Upper lobe of right lung (tissue), 1 donor: ENCODE measurements around the gene FBXL16. TPM values are rescaled to one million over a fixed set of nuclear protein-coding genes. Genes with fewer than 3 reads are reported as not detected.

Source experiments
- ATAC-seq: fragments of 200-7000 bp; cut with Tn5 transposase; one replicate; pipeline ENCODE4 v1.9.1; 2020; ENCODE audit warnings: mild to moderate bottlenecking, moderate library complexity
- DNase-seq: peaks from one replicate; pipeline ENCODE4 v3.0.0-alpha.2; 2020
- H3K27ac ChIP-seq: fragments of 200-600 bp; one replicate; pipeline ENCODE4 v1.8.0; 2022
- H3K27me3 ChIP-seq: fragments of 200-600 bp; one replicate; pipeline ENCODE4 v1.8.0; 2022; ENCODE audit warnings: mild to moderate bottlenecking
- H3K36me3 ChIP-seq: fragments of 200-600 bp; one replicate; pipeline ENCODE4 v1.8.0; 2022
- H3K4me1 ChIP-seq: fragments of 200-600 bp; one replicate; pipeline ENCODE4 v1.8.0; 2022
- H3K4me3 ChIP-seq: fragments of 200-600 bp; one replicate; pipeline ENCODE4 v1.8.0; 2022; ENCODE audit warnings: mild to moderate bottlenecking
- H3K9me3 ChIP-seq: fragments of 200-600 bp; one replicate; pipeline ENCODE4 v1.8.0; 2022
- CTCF ChIP-seq: fragments of 200-600 bp; IDR thresholded peaks from one replicate; pipeline ENCODE4 v1.8.0; 2022; ENCODE audit warnings: antibody characterized with exemption
- intact Hi-C: fragments of 100-400 bp; cut with DNase I; formaldehyde crosslinking; loops from one replicate; pipeline ENCODE4 v1.11.0; 2022
- total RNA-seq: library from RNA; stranded (reverse); fragmentation: NEBNext Ultra II Directional; extraction: Animal tissue kit (Norgen Biotek cat#: 25700); gene quantifications from one replicate; pipeline ENCODE4 v1.2.1, GENCODE V29; 2021
- donor health status: DM: no; HTN: yes; CAD: no; lungs with severe emphysema.

FBXL16 gene
- total RNA-seq, 1 donor from 2014 or later, result 3.6 TPM

GRCh38 chr16:717450-718245, 12.0 kb upstream of the FBXL16 start:
- H3K36me3 ChIP-seq, result no peaks in the 10 kb centered on the region
- TF ChIP-seq CTCF, result no peak
- peaks cover 29% of the 10 kb centered on the region for H3K4me1 ChIP-seq
- no peak for ATAC-seq
- H3K9me3 ChIP-seq, result no peaks in the 10 kb centered on the region
- no peaks in the 10 kb centered on the region for H3K27me3 ChIP-seq
- H3K27ac ChIP-seq, result no peak overlapping the region
- intact Hi-C loops, result loop anchor here (10.0 kb wide), 1 partner anchor 67 kb away; the partner anchor contains the start of genes CHTF18 and RPUSD1
- no peak overlapping the region for H3K4me3 ChIP-seq
- DNase-seq, result no peak

GRCh38 chr16:716768-717325, 11.2 kb upstream of the FBXL16 start:
- Histone ChIP-seq H3K36me3 (no peaks in the 10 kb centered on the region), H3K9me3 (no peaks in the 10 kb centered on the region), H3K4me1 (peaks cover 26% of the 10 kb centered on the region), H3K4me3 (no peak overlapping the region), H3K27me3 (no peaks in the 10 kb centered on the region), H3K27ac (no peak overlapping the region)
- TF ChIP-seq CTCF, result no peak
- ATAC-seq (no peak), DNase-seq (no peak)
- intact Hi-C loops, result loop anchor here (10.0 kb wide), 1 partner anchor 68 kb away; the partner anchor contains the start of genes CHTF18 and RPUSD1

- intact Hi-C loops, result loop anchor here (10.0 kb wide), 1 partner anchor 69 kb away; the partner anchor contains the start of genes CHTF18 and RPUSD1
- peak overlapping the region; percentile 70 for H3K4me3 ChIP-seq
- no peaks in the 10 kb centered on the region for H3K36me3 ChIP-seq
- H3K27ac ChIP-seq, result no peak overlapping the region
- H3K27me3 ChIP-seq, result peaks cover 5% of the 10 kb centered on the region
- ATAC-seq (no peak), DNase-seq (no peak)
- H3K4me1 ChIP-seq, result peaks cover 22% of the 10 kb centered on the region
- no peaks in the 10 kb centered on the region for H3K9me3 ChIP-seq
- no peak for TF ChIP-seq CTCF
These were observed 10.6 kb upstream of the FBXL16 start for GRCh38 chr16:716200-716568.

GRCh38 chr16:715477-716199, 10.0 kb upstream of the FBXL16 start:
- ATAC-seq (peak; percentile 4), DNase-seq (peak; percentile 75)
- H3K4me1 ChIP-seq, result peaks cover 22% of the 10 kb centered on the region
- peak overlapping the region; percentile 70 for H3K4me3 ChIP-seq
- TF ChIP-seq CTCF, result no peak
- H3K27me3 ChIP-seq, result peaks cover 10% of the 10 kb centered on the region
- no peaks in the 10 kb centered on the region for H3K36me3 ChIP-seq
- intact Hi-C loops, result loop anchor here (10.0 kb wide), 1 partner anchor 69 kb away; the partner anchor contains the start of genes CHTF18 and RPUSD1
- H3K9me3 ChIP-seq, result no peaks in the 10 kb centered on the region
- H3K27ac ChIP-seq, result peak overlapping the region; percentile 36

GRCh38 chr16:714558-715476, 9.2 kb upstream of the FBXL16 start, which contains the start of gene METRN:
Gene METRN, plus strand, starts transcription at chr16:715118. Its CDS starts 172 bp downstream, at chr16:715290.
- intact Hi-C loops, result loop anchor here (10.0 kb wide), 1 partner anchor 70 kb away; the partner anchor contains the start of genes CHTF18 and RPUSD1
- DNase-seq (peak; percentile 96), ATAC-seq (peak; percentile 90)
- no peak for TF ChIP-seq CTCF
- peaks cover 18% of the 10 kb centered on the region for H3K27me3 ChIP-seq
- peak within 1 kb of the TSS; percentile 36 for H3K27ac ChIP-seq
- peak within 1 kb of the TSS; percentile 70 for H3K4me3 ChIP-seq
- no peaks in the 10 kb centered on the region for H3K9me3 ChIP-seq
- H3K36me3 ChIP-seq, result no peaks in the 10 kb centered on the region
- H3K4me1 ChIP-seq, result peaks cover 16% of the 10 kb centered on the region
